Measurements from ENCODE around the gene ATR.
"Not testable (repeated sequence)": the region's sequence is repeated elsewhere in the genome, so short reads cannot be mapped to it uniquely, and the experiment has no call there.

The ATR gene

GRCh38 chr3:142578329-142579223, at the start of gene ATR:
TSS of gene ATR (minus strand) at chr3:142578733. CDS start at chr3:142578704, 29 bp downstream.
- DNase-seq: peak; percentile 98

DNA sequence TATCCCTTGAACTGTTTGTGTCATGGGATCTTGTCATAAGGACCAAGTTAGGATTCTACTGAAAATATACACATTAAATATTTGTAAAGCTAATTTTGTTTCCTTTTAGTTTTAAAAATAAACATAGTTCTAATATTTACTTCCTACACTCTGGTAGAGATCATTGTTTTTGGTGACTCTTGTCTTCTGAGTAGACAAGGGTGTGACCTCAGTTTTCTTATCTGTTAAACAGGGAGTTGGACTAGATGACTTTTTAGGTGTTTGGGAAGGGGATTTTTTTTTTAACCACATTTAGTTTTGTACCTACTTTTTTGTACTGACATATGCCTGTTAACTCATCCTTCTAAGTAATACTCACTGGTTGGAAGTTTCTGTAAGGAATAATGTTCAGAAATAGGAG, 48.4 kb upstream of the ATR start:
- no peak for DNase-seq

GRCh38 chr3:142625153-142625440, 46.6 kb upstream of the ATR start:
- DNase-seq: no peak

DNA sequence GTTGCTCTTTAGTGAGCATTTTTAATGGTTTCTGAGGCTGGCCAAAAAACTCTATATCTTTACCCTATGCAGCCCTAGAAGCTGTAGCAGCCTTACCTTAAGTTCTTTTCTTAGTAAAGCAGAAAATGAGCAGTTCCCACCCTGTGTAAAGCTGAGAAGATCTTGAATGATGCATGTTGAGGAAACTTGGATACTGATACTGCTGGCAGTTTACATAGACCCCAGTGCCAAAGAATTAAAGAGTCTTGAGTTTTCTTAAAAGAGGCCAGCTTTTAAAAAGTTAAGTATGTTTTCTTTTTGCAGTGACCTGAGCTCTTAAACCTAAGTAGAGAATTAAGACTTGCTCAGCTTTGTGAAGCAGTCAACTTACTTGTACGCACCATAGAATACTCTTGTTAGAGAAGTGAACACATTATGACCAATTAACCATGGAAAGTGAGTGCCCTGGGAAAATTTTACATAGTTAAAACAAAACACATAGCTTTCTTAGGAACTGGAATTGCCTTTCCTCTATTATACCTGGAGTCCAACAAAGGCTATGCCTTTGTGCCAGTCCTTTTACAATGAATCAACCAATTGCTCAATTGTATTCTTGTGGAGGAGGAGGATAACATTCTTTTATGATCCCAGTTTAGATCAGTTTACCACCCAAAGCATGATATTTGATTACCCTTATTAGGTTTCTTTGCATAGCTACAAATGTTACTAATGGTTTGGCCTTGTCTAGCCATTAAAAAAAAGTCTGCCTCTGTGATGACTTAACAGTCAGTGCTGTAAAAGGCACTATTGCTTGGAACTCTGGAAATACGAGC, 46.0 kb upstream of the ATR start:
- DNase-seq: no peak

GRCh38 chr3:142623194-142623593, 44.7 kb upstream of the ATR start:
- DNase-seq: no peak

- DNase-seq: no peak
Observed at GRCh38 chr3:142622405-142622804, 43.9 kb upstream of the ATR start.

DNA sequence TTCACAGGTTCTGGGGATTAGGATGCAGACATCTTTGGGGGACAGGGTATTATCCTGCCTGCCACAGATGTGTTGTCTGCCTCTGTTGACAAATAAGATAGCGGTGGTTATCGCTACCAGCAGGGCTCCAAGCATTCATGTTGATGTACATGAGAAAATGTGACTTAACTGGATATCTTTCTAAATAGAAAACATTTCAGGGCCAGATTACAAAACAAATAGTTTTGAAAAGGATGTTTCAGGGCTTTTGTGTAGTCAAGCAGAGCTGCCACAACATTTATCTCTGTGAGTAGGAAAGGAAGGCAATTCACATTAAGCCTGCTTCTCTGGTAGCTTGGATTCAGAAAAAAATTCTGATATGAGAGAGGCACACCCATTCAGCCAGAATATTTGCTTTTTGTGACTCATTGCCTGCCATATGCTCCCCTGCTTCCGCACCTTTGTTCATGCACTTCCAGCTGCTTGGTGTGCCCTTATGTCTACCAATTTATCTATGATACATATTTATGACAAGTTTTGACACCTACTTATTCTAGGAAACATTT, 40.5 kb upstream of the ATR start:
- no peak for DNase-seq

DNA sequence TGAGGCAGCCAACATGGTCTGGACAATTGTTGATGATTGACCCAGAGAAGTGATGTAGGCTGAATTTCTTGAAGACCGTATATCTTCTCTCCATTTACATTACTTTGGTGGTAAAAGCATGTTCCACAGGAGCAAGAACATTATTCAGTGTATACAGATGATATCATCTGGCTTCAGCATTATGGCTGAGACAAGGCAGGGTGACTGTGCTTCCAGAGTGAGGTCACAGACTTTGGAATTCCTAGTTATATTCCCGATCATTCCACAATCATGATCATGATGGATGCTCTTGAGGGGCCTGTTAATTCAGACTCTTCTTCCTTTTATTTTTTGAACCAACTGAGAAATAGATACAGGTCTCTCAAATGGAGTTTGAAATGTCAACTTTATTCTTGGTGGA, 36.6 kb upstream of the ATR start:
- DNase-seq: no peak

- no peak for DNase-seq
Observed at GRCh38 chr3:142614059-142614626, 35.6 kb upstream of the ATR start.

DNA sequence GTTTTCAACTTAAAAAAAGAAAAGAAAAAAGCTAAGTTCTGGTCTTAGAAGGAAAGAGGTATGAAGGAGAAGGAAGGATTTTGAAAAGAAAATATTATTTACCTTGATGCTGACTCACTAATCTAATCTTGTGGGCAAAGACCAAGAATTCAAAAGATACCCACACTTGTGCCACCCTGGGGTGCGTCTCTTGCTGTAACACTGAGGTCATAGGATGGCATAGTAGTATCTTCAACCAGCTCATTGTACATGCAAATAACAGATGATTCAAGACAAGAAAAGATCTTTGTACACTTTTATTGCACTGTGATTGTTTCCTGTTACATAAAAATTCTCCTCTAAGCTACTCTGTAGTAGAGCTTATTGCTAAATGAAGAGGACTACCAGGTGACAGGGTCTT, 35.0 kb upstream of the ATR start:
- DNase-seq: no peak

DNA sequence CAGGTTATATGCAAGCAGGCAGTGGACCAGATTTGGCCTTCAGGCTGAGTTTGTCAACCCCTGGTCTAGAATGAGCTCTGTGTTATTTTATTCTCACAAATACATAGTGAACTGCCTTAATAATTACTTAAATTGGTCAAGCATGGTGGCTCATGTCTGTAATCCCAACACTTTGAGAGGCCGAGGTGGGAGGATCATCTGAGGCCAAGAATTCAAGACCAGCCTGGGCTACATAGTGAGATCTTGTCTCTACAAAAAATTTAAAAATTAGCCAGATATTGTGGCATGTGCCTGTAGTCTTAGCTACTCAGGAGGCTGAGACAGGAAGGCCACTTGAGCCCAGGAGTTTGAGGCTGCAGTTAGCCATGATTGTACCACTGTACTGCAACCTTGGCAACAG, 32.7 kb upstream of the ATR start:
- no peak for DNase-seq

GRCh38 chr3:142609136-142609535, 30.6 kb upstream of the ATR start:
- DNase-seq: peak; percentile 5

- no peak for DNase-seq
Observed at GRCh38 chr3:142608631-142609030, 30.1 kb upstream of the ATR start.

DNA sequence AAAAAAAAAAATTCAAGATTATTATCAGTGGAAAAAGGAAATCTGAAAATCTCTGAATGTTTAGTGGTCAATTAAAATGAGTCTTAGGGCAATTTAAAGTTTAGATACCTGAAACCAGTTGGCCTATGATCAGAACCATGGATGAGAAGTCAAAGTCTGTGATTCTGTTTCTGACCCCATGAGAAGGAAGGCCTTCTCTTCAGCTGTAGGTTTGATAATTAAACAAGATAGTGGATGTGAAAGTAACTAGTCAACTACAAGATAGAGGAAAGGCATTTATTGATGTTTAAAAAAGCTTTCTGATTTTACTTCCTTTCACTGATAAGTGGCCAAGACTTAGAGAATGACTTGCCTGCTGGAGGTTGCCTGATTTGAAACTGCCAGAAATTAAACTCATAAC, 26.4 kb upstream of the ATR start:
- DNase-seq: no peak

DNA sequence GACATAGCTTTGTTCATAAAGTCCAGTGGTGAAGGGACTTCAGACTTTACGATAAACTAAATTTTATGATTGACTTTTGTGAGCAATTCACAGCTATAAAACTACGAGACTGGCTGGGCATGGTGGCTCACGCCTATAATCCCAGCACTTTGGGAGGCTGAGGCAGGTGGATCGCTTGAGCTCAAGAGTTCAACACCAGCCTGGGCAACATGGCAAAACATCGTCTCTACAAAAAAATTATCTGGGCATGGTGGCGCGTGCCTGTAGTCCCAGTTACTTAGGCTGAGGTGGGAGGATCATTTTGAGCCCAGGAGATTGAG, 24.8 kb upstream of the ATR start:
- DNase-seq: not testable (repeated sequence)

DNA sequence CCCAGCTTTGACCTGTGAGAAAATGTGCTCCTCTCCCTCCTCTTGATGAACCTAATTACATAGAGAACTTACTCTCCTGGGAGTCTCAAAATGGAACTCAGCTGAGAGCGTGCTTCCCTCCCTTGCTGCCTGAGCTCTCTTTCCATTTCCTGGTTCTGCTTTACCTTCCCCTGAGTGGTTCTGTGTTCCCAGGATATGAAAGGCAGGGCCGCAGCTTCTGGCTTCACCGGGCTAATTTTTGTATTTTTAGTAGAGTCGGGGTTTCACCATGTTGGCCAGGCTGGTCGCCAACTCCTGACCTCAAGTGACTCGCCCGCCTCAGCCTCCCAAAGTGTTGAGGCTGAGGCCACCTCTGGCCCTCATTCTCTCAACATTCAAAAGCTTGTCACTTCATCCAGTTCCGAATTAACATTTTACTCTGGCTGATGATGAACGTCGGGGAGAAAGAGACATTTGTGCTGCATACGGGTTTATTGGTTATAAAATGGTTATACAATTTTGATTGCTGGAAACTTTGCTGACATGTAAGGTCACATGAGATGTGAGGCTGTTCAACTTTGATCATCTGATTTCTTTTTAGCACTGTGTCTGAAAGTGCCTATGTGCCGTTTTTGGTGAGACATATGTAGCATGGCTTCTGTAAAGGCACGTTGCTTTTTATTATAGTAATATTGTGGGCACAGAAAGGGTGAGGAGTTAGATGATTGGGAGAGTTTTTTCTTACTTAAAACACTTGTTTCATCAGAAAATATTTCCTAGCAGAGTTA, 24.3 kb upstream of the ATR start:
- no peak for DNase-seq

GRCh38 chr3:142601713-142602112, 23.2 kb upstream of the ATR start:
- DNase-seq: no peak

DNA sequence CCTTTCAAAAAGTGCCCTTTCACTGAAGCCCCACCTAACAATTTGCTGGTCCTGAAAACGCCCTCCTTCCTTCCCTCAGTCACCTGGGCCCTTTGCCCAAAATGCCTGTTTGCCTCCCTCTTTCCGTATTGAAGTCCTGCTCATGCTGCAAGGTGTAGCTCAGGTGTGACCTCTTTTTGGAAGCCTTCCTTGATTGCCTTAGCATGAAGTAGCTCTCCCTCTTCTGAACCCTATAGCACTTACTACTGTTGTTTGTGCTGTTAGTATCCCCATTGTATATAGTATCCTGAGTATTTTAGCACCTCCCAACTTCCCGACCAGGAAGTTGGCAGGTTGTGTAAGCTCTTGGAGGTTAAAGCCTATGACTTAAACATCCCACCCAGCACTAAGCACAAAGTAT, 19.4 kb upstream of the ATR start:
- no peak for DNase-seq

GRCh38 chr3:142596726-142597088, 18.2 kb upstream of the ATR start:
- no peak for DNase-seq

GRCh38 chr3:142595951-142596725, 17.6 kb upstream of the ATR start, which contains the start of gene PLS1:
TSS of gene PLS1 (plus strand) at chr3:142596393. CDS start at chr3:142664238, 67,845 bp downstream.
- peak; percentile 90 for DNase-seq

DNA sequence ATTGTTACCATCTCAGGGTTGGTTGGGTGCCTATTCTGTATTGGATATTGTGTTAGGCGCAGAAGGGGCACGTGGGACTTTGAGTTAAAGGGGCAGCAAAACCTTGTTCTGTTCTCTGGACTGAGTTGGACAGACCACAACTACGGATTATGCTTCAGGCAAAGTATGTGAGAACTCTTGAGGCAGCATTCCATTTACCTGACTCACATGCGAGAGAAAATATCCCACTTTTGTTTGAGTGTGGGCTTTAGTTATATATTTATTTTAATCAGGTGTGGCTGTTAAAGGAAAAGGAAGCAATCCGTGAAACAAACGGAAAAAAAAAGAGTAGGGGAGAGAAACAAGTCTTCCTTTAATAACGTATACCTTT, 17.0 kb upstream of the ATR start:
- DNase-seq: no peak

GRCh38 chr3:142595141-142595540, 16.6 kb upstream of the ATR start:
- no peak for DNase-seq

Data from activated CD4-positive, alpha-beta T cell treated with anti-CD3 and anti-CD28 coated beads, Interleukin-10, Interleukin-2, amounts not matched to agents 100 ng/mL and 50 ng/mL, durations not matched to agents 16 hours and 8 hours (primary cell).